IPS-NIHi7 (cell line): ENCODE results near the gene MMP28.

Experiments
- DNase-seq: peaks from one replicate; pipeline ENCODE4 v3.0.0; 2012; ENCODE audit warnings: mixed read lengths; ENCODE audit errors: extremely low spot score

MMP28 gene

DNA sequence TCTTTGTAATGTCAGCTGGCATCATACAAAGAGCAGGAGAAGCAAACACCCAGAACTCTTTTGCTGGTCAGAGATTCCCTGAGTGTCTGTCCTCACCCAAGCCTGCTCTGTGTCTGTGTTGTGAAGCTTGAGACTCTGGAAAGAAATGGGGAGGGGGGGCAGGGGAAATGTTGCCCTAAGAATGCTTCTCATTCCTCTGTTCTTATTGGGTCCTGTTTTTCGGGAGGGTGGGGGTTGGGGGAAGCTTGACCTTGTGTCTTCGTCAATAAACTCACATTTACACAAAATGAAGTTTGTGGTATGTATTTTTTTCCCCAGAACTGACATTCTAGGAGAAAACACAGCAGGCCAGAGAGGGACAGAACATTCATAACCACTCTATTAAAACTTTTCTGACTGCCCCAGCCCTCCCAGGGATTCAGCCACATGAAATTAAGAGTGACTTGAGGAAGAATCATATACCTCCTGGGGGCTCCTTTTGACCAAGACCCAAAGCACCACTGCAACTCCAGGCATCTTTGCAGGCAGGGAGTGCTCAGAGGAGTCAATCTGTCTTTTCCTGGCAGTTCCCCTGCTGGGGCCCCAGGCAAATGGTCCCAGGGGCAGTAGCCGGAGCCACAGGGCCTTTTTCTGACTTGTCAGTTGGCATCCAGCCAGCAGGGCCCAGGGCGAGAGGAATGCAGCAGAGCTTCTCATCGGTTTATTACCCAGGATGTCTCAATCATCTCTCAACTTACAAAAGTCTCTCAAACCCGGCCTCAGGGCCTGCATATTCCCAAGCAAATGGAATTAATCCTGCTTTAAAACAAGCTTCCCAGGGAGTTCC, 69.1 kb downstream of the MMP28 start:
- DNase-seq, result no peak

DNA sequence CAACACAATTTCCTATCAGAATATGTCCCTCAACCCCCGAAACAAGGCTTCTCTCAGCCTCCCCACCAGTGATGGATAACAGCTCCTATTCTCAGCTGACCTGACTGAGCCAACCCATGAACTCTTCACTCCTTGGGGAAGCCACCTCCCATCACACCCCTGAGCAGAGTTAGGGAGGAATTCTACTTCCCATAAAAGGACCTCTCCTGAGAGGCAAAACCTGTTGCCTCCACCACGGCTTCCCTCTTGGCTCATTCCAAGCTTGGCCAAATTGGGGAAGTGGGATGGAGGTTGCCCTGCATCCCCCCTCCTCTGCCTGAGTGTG, 69.7 kb downstream of the MMP28 start:
- DNase-seq, result no peak

DNA sequence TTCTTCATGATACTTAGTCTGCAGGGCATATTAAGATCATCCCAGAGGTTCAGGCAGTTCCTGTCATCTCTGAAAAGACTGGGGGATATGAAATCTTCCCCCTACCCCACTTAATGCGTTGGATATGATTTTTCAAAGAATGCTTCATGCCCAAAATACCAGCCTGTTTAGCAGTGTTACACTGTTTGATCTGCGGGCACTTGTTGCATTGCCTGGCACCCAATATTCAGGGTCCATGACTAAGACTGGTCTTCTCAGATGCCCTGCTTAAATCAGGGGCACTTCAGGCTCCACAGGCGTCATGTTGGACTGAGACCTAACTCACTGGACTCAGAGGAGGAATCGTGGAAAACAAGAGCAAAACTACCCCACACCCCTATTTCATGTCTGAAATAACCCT, 70.4 kb downstream of the MMP28 start:
- no peak for DNase-seq

DNA sequence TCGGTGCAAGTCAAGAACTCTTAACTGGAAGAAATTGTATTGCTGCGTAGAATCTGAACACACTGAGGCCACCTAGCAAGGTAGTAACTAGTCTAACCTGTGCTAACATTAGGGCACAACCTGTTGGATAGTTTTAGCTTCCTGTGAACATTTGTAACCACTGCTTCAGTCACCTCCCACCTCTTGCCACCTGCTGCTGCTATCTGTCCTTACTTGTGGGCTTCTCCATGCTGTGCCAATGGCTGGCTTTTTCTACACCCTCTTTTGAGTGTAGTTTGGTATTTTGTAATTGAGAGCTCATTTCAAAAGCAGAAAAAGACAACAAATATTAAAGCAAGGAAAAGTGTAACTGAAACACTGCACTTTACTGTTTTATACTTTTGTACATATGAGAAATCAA, 71.7 kb downstream of the MMP28 start:
- DNase-seq, result no peak

DNA sequence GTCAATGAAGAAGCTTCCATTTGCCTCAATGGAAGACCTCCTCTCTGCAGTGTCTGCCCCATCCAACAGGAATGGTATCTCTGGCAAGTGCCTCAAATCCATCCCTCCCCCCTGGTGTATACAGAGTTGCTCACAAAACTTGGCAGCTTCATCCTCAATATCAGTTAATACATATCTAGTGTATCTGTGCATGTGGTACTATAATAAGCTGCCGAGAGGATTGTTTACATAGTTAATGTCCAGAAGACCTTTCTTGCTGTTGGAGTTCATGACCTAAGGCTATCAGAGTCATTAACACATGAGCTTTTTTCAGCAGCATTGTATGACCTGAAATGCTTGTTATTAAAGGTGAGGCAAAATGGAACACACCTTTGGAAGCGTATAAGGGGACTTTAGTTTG, 78.0 kb downstream of the MMP28 start:
- no peak for DNase-seq

DNA sequence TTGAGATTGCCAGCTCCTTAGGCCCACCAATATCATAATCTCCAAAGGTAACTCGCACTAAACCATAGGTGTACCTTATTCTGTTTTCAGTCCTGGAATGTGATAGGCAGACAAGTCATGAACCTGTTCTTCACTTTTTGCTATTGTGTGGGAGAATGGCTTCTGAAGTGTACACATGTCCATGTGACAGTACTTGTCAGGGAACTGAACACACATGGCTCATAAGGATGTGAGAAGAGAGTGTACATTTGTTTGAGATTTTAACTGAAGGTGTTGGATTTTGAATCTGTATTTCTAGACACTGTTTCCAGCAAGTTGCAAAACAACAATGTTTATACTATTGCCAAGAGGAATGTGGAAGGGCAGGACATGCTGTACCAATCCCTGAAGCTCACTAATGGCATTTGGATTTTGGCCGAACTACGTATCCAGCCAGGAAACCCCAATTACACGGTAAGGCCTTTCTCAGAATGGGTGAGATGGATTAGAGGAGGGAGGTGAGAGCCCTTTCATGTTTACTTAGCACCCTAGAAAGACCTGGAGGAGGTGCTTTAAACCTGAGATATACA, 78.5 kb downstream of the MMP28 start:
- no peak for DNase-seq

DNA sequence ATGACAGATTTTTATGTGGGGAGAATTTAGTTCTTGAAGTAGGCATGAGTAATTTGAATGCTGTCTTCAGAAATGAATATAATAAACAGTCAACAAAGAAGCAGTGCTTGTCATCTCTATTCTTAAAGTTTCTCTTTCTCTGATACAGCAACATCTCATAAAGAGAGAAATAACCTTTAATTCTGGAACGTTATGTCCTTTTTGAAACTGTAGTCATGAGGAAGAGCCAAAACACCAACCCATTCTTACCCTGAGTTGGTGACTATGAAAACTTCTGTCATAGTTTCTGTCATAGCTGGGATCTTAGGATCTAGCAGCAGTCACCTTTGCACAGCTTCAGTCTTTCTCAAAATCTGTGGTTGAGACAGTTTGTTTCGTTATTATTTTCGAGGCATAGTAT, 79.3 kb downstream of the MMP28 start:
- no peak for DNase-seq
